Erythroblast (primary cell): ENCODE measurements around the gene MS4A15.

Experiments used
- GATA1 ChIP-seq: IDR thresholded peaks from 2 replicates; pipeline ENCODE4 v1.6.1; 2011; ENCODE audit warnings: low read depth, mild to moderate bottlenecking, control low read depth, low read length, moderate library complexity
- POLR2A ChIP-seq: IDR thresholded peaks from 2 replicates; pipeline ENCODE4 v1.6.1; 2011; ENCODE audit warnings: mild to moderate bottlenecking, low read length

- TF ChIP-seq POLR2A (no peak), GATA1 (no peak)
Measured at GRCh38 chr11:60717956-60718355, 38.7 kb upstream of the MS4A15 start.
